Right forelimb (tissue), 1 donor: ENCODE measurements around the gene ENTREP3.

Experiments used
- DNase-seq: peaks from one replicate; pipeline ENCODE4 v3.0.0-alpha.2; 2018

ENTREP3 gene

GRCh38 chr1:155197901-155198546 is 57.3 kb downstream of the ENTREP3 start:
- no peak for DNase-seq
